Stimulated activated CD4-positive, alpha-beta T cell treated with anti-CD3 and anti-CD28 coated beads, Interleukin-1b, Interleukin-23, amount 100 ng/mL, for 1 hour (primary cell): Measurements from ENCODE around the gene TMEM247.
"Not testable (repeated sequence)": the region's sequence is repeated elsewhere in the genome, so short reads cannot be mapped to it uniquely, and the experiment has no call there.

Experiments
- DNase-seq, 2 donors: peaks; one replicate each; pipeline ENCODE4 v3.0.0-alpha.2; 2020; ENCODE audit warnings: low read depth in 2 of 2

Gene TMEM247

GRCh38 chr2:46458763-46459500 is 20.4 kb upstream of the TMEM247 start:
- DNase-seq: no peak

GRCh38 chr2:46459694-46460093 is 19.7 kb upstream of the TMEM247 start:
- no peak for DNase-seq

GRCh38 chr2:46460241-46460921 is 19.0 kb upstream of the TMEM247 start:
- DNase-seq: no peak

GRCh38 chr2:46461011-46461674 is 18.2 kb upstream of the TMEM247 start:
- peak; percentile 28 to 65 for DNase-seq

- DNase-seq: no peak
Measured at GRCh38 chr2:46461709-46462171, 17.6 kb upstream of the TMEM247 start.

- no peak for DNase-seq
Measured at GRCh38 chr2:46462936-46463335, 16.4 kb upstream of the TMEM247 start.

- DNase-seq: no peak
Measured at GRCh38 chr2:46469116-46469515, 10.2 kb upstream of the TMEM247 start.

GRCh38 chr2:46469700-46470099 is 9.7 kb upstream of the TMEM247 start:
- no peak for DNase-seq

- DNase-seq: no peak
Measured at GRCh38 chr2:46470114-46470628, 9.2 kb upstream of the TMEM247 start.

GRCh38 chr2:46471019-46471583 is 8.3 kb upstream of the TMEM247 start:
- DNase-seq: no peak

GRCh38 chr2:46471697-46472096 is 7.7 kb upstream of the TMEM247 start:
- DNase-seq: no peak

- DNase-seq: not testable (repeated sequence)
Measured at GRCh38 chr2:46472165-46472564, 7.2 kb upstream of the TMEM247 start.

- DNase-seq: not testable (repeated sequence)
Measured at GRCh38 chr2:46477462-46477861, 1.9 kb upstream of the TMEM247 start.

- DNase-seq: no peak
Measured at GRCh38 chr2:46477925-46478324, 1.4 kb upstream of the TMEM247 start.

- DNase-seq: no peak
Measured at GRCh38 chr2:46480562-46480961, 1.2 kb downstream of the TMEM247 start.

- no peak for DNase-seq
Measured at GRCh38 chr2:46481198-46482193, 2.1 kb downstream of the TMEM247 start.

GRCh38 chr2:46482490-46482889 is 3.1 kb downstream of the TMEM247 start:
- DNase-seq: no peak

GRCh38 chr2:46485002-46485401 is 5.6 kb downstream of the TMEM247 start:
- DNase-seq: no peak

GRCh38 chr2:46486436-46486835 is 7.1 kb downstream of the TMEM247 start:
- no peak for DNase-seq

- no peak for DNase-seq
Measured at GRCh38 chr2:46487667-46488335, 8.4 kb downstream of the TMEM247 start.
